Hepatocyte (in vitro differentiated cells): Measurements from ENCODE around the gene TRIM17.

Experiments used
- EZH2 ChIP-seq: fragments of 200-600 bp; sonication (generic); IDR thresholded peaks from 2 replicates; pipeline ENCODE4 v1.6.1; 2016; ENCODE audit warnings: antibody characterized with exemption, mild to moderate bottlenecking, borderline replicate concordance
- EZH2phosphoT487 ChIP-seq: fragments of 200-600 bp; sonication (generic); IDR thresholded peaks from one replicate; pipeline ENCODE4 v1.6.1; 2018; ENCODE audit warnings: antibody characterized with exemption, mild to moderate bottlenecking, low read depth, moderate library complexity; ENCODE audit not compliant: unreplicated experiment, severe bottlenecking
- TF ChIP-seq, protein P1 (sequence below): fragments of 200-600 bp; sonication (generic); IDR thresholded peaks from 2 replicates; pipeline ENCODE4 v1.5.1; 2016; ENCODE audit warnings: antibody characterized with exemption, mild to moderate bottlenecking; ENCODE audit not compliant: poor library complexity

DNA sequence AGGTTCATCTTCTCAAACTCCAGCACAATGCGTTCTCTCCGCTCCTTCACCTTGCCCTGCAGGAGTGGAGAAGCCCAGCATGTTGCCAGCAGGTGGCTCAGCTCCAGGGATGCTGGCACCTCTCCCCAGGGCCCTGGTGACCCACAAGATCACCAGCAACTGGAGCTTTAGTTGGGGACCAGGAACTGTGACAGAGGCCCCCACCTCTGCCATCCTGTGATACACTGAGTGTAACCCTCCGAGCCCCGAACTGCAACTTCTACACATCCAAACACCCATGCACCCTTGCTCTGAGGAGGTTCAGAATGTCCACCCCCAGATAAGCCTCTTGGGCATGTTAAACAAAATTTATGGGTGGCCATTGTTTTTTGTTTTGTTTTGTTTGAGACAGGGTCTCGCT lies 5.5 kb downstream of the TRIM17 start:
- TF ChIP-seq EZH2phosphoT487, result no peak
- TF ChIP-seq, protein P1, sequence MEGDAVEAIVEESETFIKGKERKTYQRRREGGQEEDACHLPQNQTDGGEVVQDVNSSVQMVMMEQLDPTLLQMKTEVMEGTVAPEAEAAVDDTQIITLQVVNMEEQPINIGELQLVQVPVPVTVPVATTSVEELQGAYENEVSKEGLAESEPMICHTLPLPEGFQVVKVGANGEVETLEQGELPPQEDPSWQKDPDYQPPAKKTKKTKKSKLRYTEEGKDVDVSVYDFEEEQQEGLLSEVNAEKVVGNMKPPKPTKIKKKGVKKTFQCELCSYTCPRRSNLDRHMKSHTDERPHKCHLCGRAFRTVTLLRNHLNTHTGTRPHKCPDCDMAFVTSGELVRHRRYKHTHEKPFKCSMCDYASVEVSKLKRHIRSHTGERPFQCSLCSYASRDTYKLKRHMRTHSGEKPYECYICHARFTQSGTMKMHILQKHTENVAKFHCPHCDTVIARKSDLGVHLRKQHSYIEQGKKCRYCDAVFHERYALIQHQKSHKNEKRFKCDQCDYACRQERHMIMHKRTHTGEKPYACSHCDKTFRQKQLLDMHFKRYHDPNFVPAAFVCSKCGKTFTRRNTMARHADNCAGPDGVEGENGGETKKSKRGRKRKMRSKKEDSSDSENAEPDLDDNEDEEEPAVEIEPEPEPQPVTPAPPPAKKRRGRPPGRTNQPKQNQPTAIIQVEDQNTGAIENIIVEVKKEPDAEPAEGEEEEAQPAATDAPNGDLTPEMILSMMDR, result no peak
- no peak for TF ChIP-seq EZH2
